T-helper 2 cell treated with Interferon-gamma antibody and Interleukin-4, amounts not matched to agents 5 μg/mL and 100 μg/mL, for 36 hours (primary cell): ENCODE measurements around the gene KRT7.

ENCODE experiments used
- DNase-seq: peaks from one replicate; pipeline ENCODE4 v3.0.0; 2021; ENCODE audit warnings: low spot score
- H3K27ac Mint-ChIP-seq: one replicate; pipeline ENCODE4 v1.8.0; 2021; ENCODE audit warnings: mild to moderate bottlenecking, mixed read lengths
- H3K27me3 Mint-ChIP-seq: one replicate; pipeline ENCODE4 v1.8.0; 2021; ENCODE audit warnings: low read depth, mixed read lengths
- H3K36me3 Mint-ChIP-seq: one replicate; pipeline ENCODE4 v1.8.0; 2021; ENCODE audit warnings: low read depth, mixed read lengths
- H3K4me1 Mint-ChIP-seq: one replicate; pipeline ENCODE4 v1.8.0; 2021; ENCODE audit warnings: low read depth, mixed read lengths
- H3K4me3 Mint-ChIP-seq: one replicate; pipeline ENCODE4 v1.8.0; 2022; ENCODE audit warnings: mild to moderate bottlenecking, moderate library complexity, mixed read lengths
- H3K9me3 Mint-ChIP-seq: one replicate; pipeline ENCODE4 v1.8.0; 2021; ENCODE audit warnings: mixed read lengths

Gene KRT7

DNA sequence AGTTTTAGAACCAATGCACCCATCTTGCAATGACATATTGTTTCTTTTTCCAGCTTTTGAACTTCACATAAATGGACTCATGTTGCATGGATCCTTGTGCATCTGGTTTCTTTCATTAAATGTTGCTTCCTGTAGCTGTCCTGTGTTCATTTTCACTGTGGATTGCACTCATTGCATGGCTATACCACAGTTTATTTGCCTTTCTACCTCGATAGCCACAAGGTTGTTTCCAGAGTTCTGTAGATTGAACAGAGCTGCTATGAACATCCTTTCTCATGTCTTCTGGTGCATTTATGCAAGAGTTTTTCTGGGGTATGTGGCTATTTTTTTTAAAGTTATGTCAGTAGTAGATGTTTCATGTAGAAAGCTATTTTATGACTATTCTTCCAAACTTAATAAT lies 61.8 kb downstream of the KRT7 start:
- H3K9me3 Mint-ChIP-seq: no peaks in the 10 kb centered on the region
- no peaks in the 10 kb centered on the region for H3K36me3 Mint-ChIP-seq
- no peak overlapping the region for H3K27ac Mint-ChIP-seq
- H3K27me3 Mint-ChIP-seq: peaks cover 51% of the 10 kb centered on the region
- DNase-seq: no peak
- no peak overlapping the region for H3K4me3 Mint-ChIP-seq
- peaks cover 4% of the 10 kb centered on the region for H3K4me1 Mint-ChIP-seq

DNA sequence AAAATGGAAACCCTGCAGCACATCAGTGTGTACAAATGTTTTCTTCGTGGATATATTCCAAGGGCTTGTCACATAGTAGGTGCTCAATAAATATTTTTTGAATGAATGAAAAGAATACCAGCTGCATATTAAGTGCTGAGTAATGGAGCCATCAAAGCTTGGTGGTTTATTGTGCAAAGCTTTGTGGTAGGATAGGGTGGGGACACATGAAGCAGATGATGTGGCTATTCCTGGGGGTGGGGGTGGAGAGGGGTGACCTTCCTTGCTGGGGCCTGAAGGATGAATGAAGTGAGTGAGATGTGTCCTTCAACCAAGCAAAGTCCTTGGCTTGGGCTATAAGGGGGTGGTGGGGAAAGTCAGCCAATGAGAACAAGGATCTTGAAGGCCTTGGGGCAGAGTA lies 62.6 kb downstream of the KRT7 start:
- Mint-ChIP-seq H3K27ac (no peak overlapping the region), H3K4me1 (peaks cover 4% of the 10 kb centered on the region), H3K36me3 (no peaks in the 10 kb centered on the region), H3K9me3 (no peaks in the 10 kb centered on the region), H3K27me3 (peaks cover 52% of the 10 kb centered on the region), H3K4me3 (no peak overlapping the region)
- DNase-seq: no peak

DNA sequence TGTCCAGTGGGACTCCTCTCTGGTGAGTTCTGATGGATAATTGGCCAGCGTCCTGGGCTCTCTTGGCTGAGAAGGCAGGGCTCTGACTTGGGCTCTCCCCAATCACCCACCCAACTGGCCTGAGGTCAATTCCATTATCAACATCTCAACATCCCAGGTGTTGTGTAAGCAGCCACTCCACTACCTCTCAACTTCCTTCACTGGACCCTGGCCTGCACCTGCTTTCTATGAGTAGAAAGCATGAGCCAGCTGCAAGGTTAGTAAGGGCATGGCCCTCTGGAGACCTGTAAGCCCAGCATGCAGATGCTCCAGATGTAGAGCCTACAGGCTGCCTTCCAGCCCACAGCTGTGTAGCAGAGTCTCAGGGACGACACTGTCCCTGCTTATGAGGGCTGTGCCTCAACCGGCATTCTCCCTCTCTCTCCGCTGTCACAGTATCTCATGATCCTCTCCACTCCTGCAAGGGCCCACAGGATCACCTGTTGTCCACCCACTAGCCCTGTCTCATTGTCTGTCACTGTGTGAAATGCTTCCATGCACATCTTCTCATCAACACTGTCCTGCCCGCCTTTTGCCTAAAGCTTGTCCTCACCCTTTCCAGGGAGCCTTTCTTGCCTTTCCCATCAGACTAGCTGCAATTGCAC lies 63.7 kb downstream of the KRT7 start:
- no peaks in the 10 kb centered on the region for H3K9me3 Mint-ChIP-seq
- H3K27ac Mint-ChIP-seq: no peak overlapping the region
- H3K27me3 Mint-ChIP-seq: peaks cover 48% of the 10 kb centered on the region

More for the DNA sequence above, 63.7 kb downstream of the KRT7 start:
- H3K4me3 Mint-ChIP-seq: no peak overlapping the region
- H3K4me1 Mint-ChIP-seq: peaks cover 4% of the 10 kb centered on the region
- H3K36me3 Mint-ChIP-seq: no peaks in the 10 kb centered on the region
- no peak for DNase-seq
